NOMO-1 treated with DMSO at 0.1 percent for 48 hours (cell line): ENCODE data around the gene RAP1GDS1.
"Not testable (repeated sequence)": the region's sequence is repeated elsewhere in the genome, so short reads cannot be mapped to it uniquely, and the experiment has no call there.

Experiments
- DNase-seq: peaks from one replicate; lab custom pipeline; 2025; ENCODE audit not compliant: unreplicated experiment; lab: John Stamatoyannopoulos, UW

Gene RAP1GDS1

GRCh38 chr4:98345838-98346237 is 84.7 kb downstream of the RAP1GDS1 start:
- DNase-seq = no peak

DNA sequence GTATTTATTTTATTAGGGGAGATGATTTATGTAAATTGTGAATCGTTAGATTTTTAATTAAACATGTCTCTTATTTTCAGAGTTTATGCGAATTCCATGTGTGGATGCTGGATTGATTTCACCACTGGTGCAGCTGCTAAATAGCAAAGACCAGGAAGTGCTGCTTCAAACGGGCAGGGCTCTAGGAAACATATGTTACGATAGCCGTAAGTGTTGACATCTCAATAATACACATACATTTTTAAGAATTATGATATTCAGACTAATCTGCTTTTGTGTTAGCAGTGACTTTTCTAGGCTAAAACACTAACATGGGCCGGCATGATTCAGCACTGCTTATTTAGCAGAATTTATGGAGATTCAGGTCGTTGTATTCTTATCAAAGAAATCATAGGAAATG is 91.2 kb downstream of the RAP1GDS1 start:
- DNase-seq = no peak

GRCh38 chr4:98352940-98353339 is 91.8 kb downstream of the RAP1GDS1 start:
- no peak for DNase-seq

- DNase-seq = no peak
Measured at GRCh38 chr4:98358630-98359248, 97.6 kb downstream of the RAP1GDS1 start.

GRCh38 chr4:98359646-98360045 is 98.5 kb downstream of the RAP1GDS1 start:
- DNase-seq = no peak

DNA sequence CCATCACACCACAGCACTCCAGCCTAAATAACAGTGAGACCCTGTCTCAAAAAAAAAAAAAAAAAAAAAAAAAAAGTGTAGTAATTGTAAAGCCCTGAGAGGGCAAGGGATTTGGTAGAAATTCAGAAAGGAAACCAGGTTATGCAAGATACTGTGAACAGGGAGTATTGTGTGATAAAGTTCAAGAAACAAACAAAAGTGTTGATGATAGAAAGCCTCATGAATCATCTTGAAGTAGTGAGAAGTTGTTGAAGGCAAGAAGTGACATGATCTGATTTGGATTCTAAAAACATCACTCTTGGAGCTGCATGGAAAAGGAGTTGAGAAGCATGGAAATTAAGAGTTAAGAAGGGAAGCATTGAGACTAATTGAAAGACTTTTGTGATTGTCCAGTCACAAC is 102.2 kb downstream of the RAP1GDS1 start:
- DNase-seq = no peak

DNA sequence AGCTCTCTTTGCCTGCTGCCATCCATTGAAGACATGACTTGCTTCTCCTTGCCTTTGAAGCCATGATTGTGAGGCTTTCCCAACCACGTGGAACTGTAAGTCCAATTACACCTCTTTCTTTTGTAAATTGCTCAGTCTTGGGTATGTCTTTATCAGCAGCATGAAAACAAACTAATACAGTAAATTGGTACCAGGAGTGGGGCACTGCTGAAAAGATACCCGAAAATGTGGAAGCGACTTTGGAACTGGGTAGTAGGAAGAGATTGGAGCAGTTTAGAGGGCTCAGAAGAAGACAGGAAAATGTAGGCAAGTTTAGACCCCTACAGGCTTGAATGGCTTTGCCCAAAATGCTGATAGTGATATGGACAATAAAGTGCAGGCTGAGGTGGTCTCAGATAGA is 105.1 kb downstream of the RAP1GDS1 start:
- DNase-seq = not testable (repeated sequence)

GRCh38 chr4:98368000-98368399 is 106.8 kb downstream of the RAP1GDS1 start:
- DNase-seq = not testable (repeated sequence)

- DNase-seq = no peak
Measured at GRCh38 chr4:98369322-98369721, 108.1 kb downstream of the RAP1GDS1 start.

DNA sequence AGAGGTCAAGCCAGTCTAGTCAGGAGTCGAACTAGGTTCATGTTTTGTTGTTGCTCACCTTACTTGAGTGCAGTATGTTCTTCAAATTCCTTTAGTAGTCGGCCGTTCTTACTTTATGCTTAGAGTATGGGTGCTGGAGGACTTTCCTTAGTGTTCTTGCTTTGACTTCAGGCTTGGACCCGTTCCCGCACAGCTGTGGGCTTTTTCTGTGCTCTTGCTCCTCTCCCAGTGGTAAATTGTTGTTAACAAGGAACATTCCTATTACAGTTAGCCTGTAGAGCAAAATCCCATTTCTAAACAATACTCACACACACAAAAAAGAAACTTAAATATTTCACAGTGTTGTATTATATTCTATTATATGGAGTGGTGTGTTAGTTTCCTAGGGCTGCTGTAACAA is 113.5 kb downstream of the RAP1GDS1 start:
- DNase-seq = no peak

DNA sequence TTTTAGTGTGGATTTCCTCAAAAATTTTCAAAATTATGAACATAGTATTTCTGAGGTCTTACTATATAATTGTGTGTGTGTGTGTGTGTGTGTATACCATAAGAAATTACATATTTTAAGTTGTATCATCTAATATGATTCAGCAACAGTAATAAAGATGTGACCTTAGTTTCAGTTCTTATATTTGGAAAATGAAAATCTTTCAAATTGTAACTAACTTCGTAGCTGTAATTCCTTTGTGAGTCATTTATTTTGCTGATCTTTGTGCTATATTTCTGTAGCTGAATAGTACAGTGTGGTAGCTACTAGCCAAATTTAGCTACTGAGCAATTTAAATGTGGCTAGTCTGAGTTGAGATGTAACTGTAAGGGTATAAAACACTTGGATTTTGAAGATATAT is 116.4 kb downstream of the RAP1GDS1 start:
- DNase-seq = no peak

- DNase-seq = no peak
Measured at GRCh38 chr4:98381306-98381705, 120.1 kb downstream of the RAP1GDS1 start.

- DNase-seq = no peak
Measured at GRCh38 chr4:98383431-98384106, 122.4 kb downstream of the RAP1GDS1 start.

- DNase-seq = no peak
Measured at GRCh38 chr4:98385831-98386230, 124.6 kb downstream of the RAP1GDS1 start.

DNA sequence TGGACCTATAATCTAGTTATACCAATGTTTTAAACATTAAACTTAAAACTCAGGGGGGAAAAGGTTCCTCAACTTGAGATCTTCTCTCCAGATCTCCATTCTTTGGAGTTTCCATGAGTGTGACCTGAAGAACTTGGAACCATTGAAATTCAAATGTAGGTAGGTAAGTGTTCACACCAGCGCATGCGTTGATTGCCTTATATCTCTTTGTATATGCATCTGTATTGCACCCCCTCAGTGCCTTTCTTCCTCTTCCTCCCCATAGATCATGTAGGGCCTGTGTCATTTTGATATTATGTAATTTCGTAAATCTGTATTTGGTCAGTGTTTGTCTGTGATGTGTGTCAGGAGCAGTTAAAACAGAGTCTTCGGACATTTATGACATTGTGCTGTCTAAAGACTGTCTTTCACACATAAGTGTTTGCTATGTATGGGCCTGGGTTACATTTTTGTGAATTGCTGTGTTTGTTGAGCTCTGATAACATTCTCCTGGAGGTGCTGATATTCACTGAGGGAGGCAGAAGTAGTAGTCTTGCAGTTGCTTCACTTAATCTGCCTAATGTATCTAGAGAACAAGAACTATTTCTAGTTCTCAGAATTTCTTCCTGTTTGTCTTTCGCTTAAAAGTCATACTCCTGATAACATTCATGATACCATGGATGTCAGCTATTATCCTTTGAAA is 126.3 kb downstream of the RAP1GDS1 start:
- DNase-seq = no peak

- DNase-seq = no peak
Measured at GRCh38 chr4:98394134-98394533, 132.9 kb downstream of the RAP1GDS1 start.

DNA sequence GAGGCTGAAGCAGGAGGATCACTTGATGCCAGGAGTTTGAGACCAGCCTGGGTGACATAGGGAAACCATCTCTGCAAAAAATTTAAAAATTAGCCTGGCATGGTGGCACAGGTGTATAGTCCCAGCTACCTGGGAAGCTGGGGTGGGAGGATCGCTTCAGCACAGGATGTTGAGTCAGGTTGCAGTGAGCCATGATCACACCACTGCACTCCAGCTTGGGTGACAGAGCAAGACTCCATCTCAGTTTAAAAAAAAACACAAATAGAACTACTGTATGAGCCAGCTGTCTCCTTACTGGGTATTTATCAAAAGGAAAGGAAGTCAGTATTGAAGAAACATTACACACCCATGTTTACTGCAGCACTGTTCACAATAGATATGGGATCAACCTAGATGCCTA is 138.7 kb downstream of the RAP1GDS1 start:
- DNase-seq = no peak

DNA sequence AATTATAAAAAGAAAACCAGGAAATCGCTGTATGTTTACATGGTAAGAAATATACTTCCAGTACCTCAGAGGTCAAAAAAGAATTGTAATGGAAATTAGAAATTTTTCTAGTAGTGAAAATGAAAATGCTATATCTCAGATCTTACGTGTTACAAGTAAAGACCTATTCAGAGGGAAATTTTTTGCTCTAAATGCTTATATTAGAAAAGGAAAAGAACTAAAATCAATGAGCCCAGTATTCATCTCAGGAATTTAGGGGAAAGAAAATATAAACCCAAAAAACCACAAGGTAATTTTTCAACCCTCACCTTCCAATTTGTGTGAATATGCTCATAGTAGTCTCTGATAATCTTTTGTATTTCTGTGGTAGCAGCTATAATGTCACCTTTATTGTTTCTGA is 145.6 kb downstream of the RAP1GDS1 start:
- no peak for DNase-seq

- DNase-seq = no peak
Measured at GRCh38 chr4:98411731-98412130, 150.5 kb downstream of the RAP1GDS1 start.

DNA sequence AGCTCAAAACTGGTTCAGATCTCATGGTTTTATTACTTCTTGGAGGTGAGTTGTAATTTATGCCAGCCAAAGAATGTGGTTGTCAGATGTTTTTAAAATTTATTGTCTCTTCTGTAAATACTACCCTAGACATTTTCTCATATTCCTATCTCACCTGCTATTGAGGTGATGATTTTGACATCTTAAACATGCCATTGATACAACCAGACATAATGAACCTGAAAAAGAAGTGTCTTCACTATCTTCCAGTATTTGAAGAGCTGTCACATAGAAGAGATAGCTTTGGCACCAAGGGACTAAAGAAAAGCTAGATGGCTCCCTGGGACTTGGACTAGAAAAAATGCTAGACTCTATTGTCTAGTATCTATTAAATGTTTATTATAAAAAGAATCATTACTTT is 155.7 kb downstream of the RAP1GDS1 start:
- no peak for DNase-seq

- DNase-seq = not testable (repeated sequence)
Measured at GRCh38 chr4:98420151-98420550, 159.0 kb downstream of the RAP1GDS1 start.

GRCh38 chr4:98421111-98421510 is 159.9 kb downstream of the RAP1GDS1 start:
- DNase-seq = no peak
